H1 (cell line): ENCODE data around the gene GXYLT2. TPM values are rescaled to one million over a fixed set of nuclear protein-coding genes. Genes with fewer than 3 reads are reported as not detected.
A peak's percentile ranks its signal among the peaks of the same experiment; 100 is the strongest.

Source experiments
- CTCF ChIA-PET: fragments of 300-600 bp; sonication (Branson Sonifier 250); formaldehyde crosslinking; loops from one replicate; lab custom pipeline; 2021; ENCODE audit not compliant: partially characterized antibody; lab: Charles Lee
- POLR2A ChIA-PET: fragments of 300-600 bp; sonication (Branson Sonifier 250); formaldehyde crosslinking; loops from one replicate; lab custom pipeline; 2021; ENCODE audit warnings: inconsistent platforms; ENCODE audit not compliant: partially characterized antibody; lab: Charles Lee
- DNase-seq, 2 experiments: peaks; one replicate each; pipeline versions ENCODE4 v3.0.0 to v3.0.0-alpha.2; 2010 to 2022; ENCODE audit warnings: low spot score in 2 of 2, low read depth in 1 of 2, mixed read lengths in 1 of 2
- FAIRE-seq: peaks from 2 replicates; lab custom pipeline; 2011; peaks lifted over from hg19 to GRCh38; lab: Jason Lieb, UNC
- H2AFZ ChIP-seq: 2 replicates; pipeline ENCODE4 v1.8.1; 2012; ENCODE audit warnings: low read length, inconsistent platforms
- H2AK5ac ChIP-seq: 2 replicates; pipeline ENCODE4 v1.6.1; 2013; ENCODE audit warnings: low read depth, low read length
- H2BK120ac ChIP-seq: replicated peaks from 2 replicates; pipeline ENCODE3; 2013; ENCODE audit warnings: low read depth, low read length, inconsistent platforms
- H2BK12ac ChIP-seq: 2 replicates; pipeline ENCODE4 v1.6.1; 2013; ENCODE audit warnings: low read depth, low read length
- H2BK15ac ChIP-seq: 2 replicates; pipeline ENCODE4 v1.6.1; 2013; ENCODE audit warnings: low read length
- H2BK20ac ChIP-seq: 2 replicates; pipeline ENCODE4 v1.6.1; 2013; ENCODE audit warnings: low read length
- H2BK5ac ChIP-seq: 2 replicates; pipeline ENCODE4 v1.6.1; 2013; ENCODE audit warnings: low read depth, low read length
- H3K14ac ChIP-seq: 2 replicates; pipeline ENCODE4 v1.6.1; 2013; ENCODE audit warnings: inconsistent platforms; ENCODE audit not compliant: insufficient read length
- H3K18ac ChIP-seq: 2 replicates; pipeline ENCODE4 v1.6.1; 2013; ENCODE audit warnings: low read length; ENCODE audit errors: extremely low read depth
- H3K23ac ChIP-seq: 2 replicates; pipeline ENCODE4 v1.6.1; 2013; ENCODE audit warnings: inconsistent platforms; ENCODE audit not compliant: insufficient read length
- H3K23me2 ChIP-seq: 2 replicates; pipeline ENCODE4 v1.6.1; 2013; ENCODE audit warnings: low read depth, low read length
- H3K27ac ChIP-seq: 2 replicates; pipeline ENCODE4 v1.6.1; 2011; ENCODE audit warnings: low read depth, low read length, inconsistent platforms
- H3K27me3 ChIP-seq, 4 experiments: replicated peaks in 1 of 4; 1 replicate in 1 of 4; 2 replicates in 3 of 4; pipeline versions ENCODE4 v1.6.1 to v1.8.1; 2011 to 2013; ENCODE audit warnings: low read length in 3 of 4, mild to moderate bottlenecking in 3 of 4, inconsistent platforms in 2 of 4, mixed read lengths in 2 of 4, moderate library complexity in 1 of 4; ENCODE audit not compliant: control insufficient read depth in 3 of 4, insufficient read depth in 3 of 4; ENCODE audit errors: extremely low read depth in 1 of 4
- H3K36me3 ChIP-seq, 4 experiments: 2 replicates each; pipeline versions ENCODE4 v1.6.1 to v1.8.1; 2011 to 2013; ENCODE audit warnings: mild to moderate bottlenecking in 4 of 4, low read length in 3 of 4, moderate library complexity in 2 of 4, control low read depth in 1 of 4, inconsistent platforms in 1 of 4; ENCODE audit not compliant: insufficient read depth in 4 of 4, control insufficient read depth in 2 of 4
- H3K4ac ChIP-seq: replicated peaks from 2 replicates; pipeline ENCODE3; 2013; ENCODE audit warnings: low read length, low read depth, mixed read lengths, inconsistent platforms; ENCODE audit not compliant: insufficient read length
- H3K4me1 ChIP-seq, 4 experiments: replicated peaks in 1 of 4; 1 replicate in 1 of 4; 2 replicates in 3 of 4; pipeline versions ENCODE4 v1.6.1 to v1.8.1; 2011 to 2013; ENCODE audit warnings: low read length in 3 of 4, inconsistent platforms in 2 of 4, mixed read lengths in 1 of 4; ENCODE audit not compliant: insufficient read depth in 4 of 4, control insufficient read depth in 3 of 4
- H3K4me2 ChIP-seq, 2 experiments: 2 replicates each; pipeline versions ENCODE4 v1.6.1 to v1.8.1; 2011 to 2013; ENCODE audit warnings: low read depth in 2 of 2, low read length in 2 of 2, control low read depth in 1 of 2, inconsistent platforms in 1 of 2, mild to moderate bottlenecking in 1 of 2; ENCODE audit not compliant: insufficient read depth in 1 of 2
- H3K4me3 ChIP-seq, 4 experiments: fragments of 200-600, 300-600 bp in 1 of 4; sonication (generic), shearing (Covaris generic), sonication (Bioruptor Twin) in 1 of 4; 2 replicates each; pipeline versions ENCODE4 v1.5.1 to v1.8.1; 2011 to 2016; ENCODE audit warnings: low read length in 4 of 4, low read depth in 3 of 4, control low read depth in 2 of 4, inconsistent platforms in 2 of 4, mild to moderate bottlenecking in 2 of 4, mixed read lengths in 1 of 4, moderate library complexity in 1 of 4; ENCODE audit not compliant: insufficient read depth in 2 of 4; ENCODE audit errors: extremely low read depth in 1 of 4
- H3K56ac ChIP-seq: replicated peaks from 2 replicates; pipeline ENCODE3; 2013; ENCODE audit warnings: low read depth, mild to moderate bottlenecking, mixed read lengths, low read length, inconsistent platforms; ENCODE audit not compliant: insufficient read length
- H3K79me1 ChIP-seq: 2 replicates; pipeline ENCODE4 v1.6.1; 2013; ENCODE audit warnings: low read depth, low read length, control low read depth
- H3K79me2 ChIP-seq, 2 experiments: 2 replicates each; pipeline versions ENCODE4 v1.6.1 to v1.8.1; 2012 to 2013; ENCODE audit warnings: low read length in 2 of 2, mild to moderate bottlenecking in 2 of 2, inconsistent platforms in 1 of 2; ENCODE audit not compliant: insufficient read depth in 2 of 2, control insufficient read depth in 1 of 2
- H3K9ac ChIP-seq, 4 experiments: replicated peaks in 1 of 4; 1 replicate in 1 of 4; 2 replicates in 3 of 4; pipeline versions ENCODE4 v1.6.1 to v1.8.1; 2011 to 2013; ENCODE audit warnings: low read depth in 3 of 4, low read length in 3 of 4, control low read depth in 2 of 4, mild to moderate bottlenecking in 2 of 4, moderate library complexity in 2 of 4, inconsistent platforms in 1 of 4; ENCODE audit errors: extremely low read depth in 1 of 4
- H3K9me3 ChIP-seq, 2 experiments: 2 replicates each; pipeline versions ENCODE4 v1.6.1 to v1.8.1; 2012 to 2013; ENCODE audit warnings: mild to moderate bottlenecking in 2 of 2, moderate library complexity in 2 of 2, control low read depth in 1 of 2, inconsistent platforms in 1 of 2, low read depth in 1 of 2, low read length in 1 of 2, mixed read lengths in 1 of 2; ENCODE audit not compliant: insufficient read depth in 2 of 2
- H4K20me1 ChIP-seq, 2 experiments: replicated peaks in 1 of 2; 2 replicates each; pipeline versions ENCODE3 to v1.8.1; 2011 to 2013; ENCODE audit warnings: inconsistent platforms in 2 of 2, low read length in 2 of 2, mild to moderate bottlenecking in 1 of 2; ENCODE audit not compliant: insufficient read depth in 2 of 2, control insufficient read depth in 1 of 2
- H4K5ac ChIP-seq: 2 replicates; pipeline ENCODE4 v1.6.1; 2013; ENCODE audit warnings: low read length, low read depth, mixed read lengths, inconsistent platforms; ENCODE audit not compliant: insufficient read length
- H4K8ac ChIP-seq: 2 replicates; pipeline ENCODE4 v1.8.0; 2013; ENCODE audit warnings: mild to moderate bottlenecking, moderate library complexity, low read length, inconsistent platforms; ENCODE audit not compliant: insufficient read depth; ENCODE audit errors: extremely low read depth
- H4K91ac ChIP-seq: replicated peaks from 2 replicates; pipeline ENCODE3; 2013; ENCODE audit warnings: low read length, mixed read lengths, inconsistent platforms; ENCODE audit not compliant: insufficient read length
- ASH2L ChIP-seq: fragments of 200-600, 300-600 bp; sonication (generic); IDR thresholded peaks from one replicate; pipeline ENCODE4 v1.7.1; 2017; ENCODE audit warnings: low read length
- BRCA1 ChIP-seq: IDR thresholded peaks from 2 replicates; pipeline ENCODE4 v1.6.1; 2012; ENCODE audit warnings: low read depth, low read length, improper control_type of control experiment
- CBX8 ChIP-seq: fragments of 300-800, 300-1000 bp; sonication (generic); IDR thresholded peaks from 2 replicates; pipeline ENCODE4 v1.7.1; 2016; ENCODE audit warnings: low read depth, low read length, borderline replicate concordance
- CHD2 ChIP-seq: IDR thresholded peaks from 2 replicates; pipeline ENCODE4 v1.6.1; 2012; ENCODE audit warnings: low read length, improper control_type of control experiment
- CTBP2 ChIP-seq: IDR thresholded peaks from 2 replicates; pipeline ENCODE4 v1.7.0; 2011; ENCODE audit warnings: borderline replicate concordance, mild to moderate bottlenecking, moderate library complexity, mixed read lengths, low read length; ENCODE audit not compliant: insufficient read depth, insufficient read length
- HDAC2 ChIP-seq, 2 experiments: fragments of 300-600 bp in 1 of 2; sonication (generic) in 1 of 2; IDR thresholded peaks; 2 replicates each; pipeline ENCODE4 v1.6.1; 2011 to 2012; ENCODE audit warnings: low read depth in 2 of 2, low read length in 2 of 2, mild to moderate bottlenecking in 2 of 2, moderate library complexity in 2 of 2, borderline replicate concordance in 1 of 2, inconsistent platforms in 1 of 2
- KDM5A ChIP-seq: fragments of 200-600 bp; IDR thresholded peaks from 2 replicates; pipeline ENCODE4 v1.7.1; 2012; ENCODE audit warnings: mild to moderate bottlenecking, low read length, inconsistent platforms, mixed read lengths
- RAD21 ChIP-seq, 2 experiments: IDR thresholded peaks in 1 of 2; conservative IDR thresholded peaks in 1 of 2; 2 replicates each; pipeline ENCODE4 v1.6.1; 2011; ENCODE audit warnings: low read depth in 2 of 2, low read length in 2 of 2, improper control_type of control experiment in 1 of 2, inconsistent platforms in 1 of 2, mild to moderate bottlenecking in 1 of 2, moderate library complexity in 1 of 2
- SP4 ChIP-seq: IDR thresholded peaks from 2 replicates; pipeline ENCODE4 v1.6.1; 2012; ENCODE audit warnings: low read length, inconsistent platforms
- TAF7 ChIP-seq: optimal IDR thresholded peaks from 2 replicates; pipeline ENCODE3; 2011; ENCODE audit warnings: low read depth, mild to moderate bottlenecking, inconsistent platforms, low read length, moderate library complexity, borderline replicate concordance
- TEAD4 ChIP-seq: IDR thresholded peaks from 2 replicates; pipeline ENCODE4 v1.6.1; 2012; ENCODE audit warnings: low read depth, low read length, inconsistent platforms, mixed read lengths
- polyA plus RNA-seq, 7 experiments: library from polyadenylated mRNA; depleted of rRNA in 3 of 7; stranded (reverse) in 5 of 7; unstranded in 2 of 7; fragments of >200 nt in 5 of 7; fragments of 200-250 nt in 2 of 7; gene quantifications; 1 replicate in 5 of 7; 2 replicates in 1 of 7; 4 replicates in 1 of 7; pipeline versions ENCODE4 v1.2.1 to v1.2.3, GENCODE V29; 2011 to 2013; ENCODE audit warnings: missing spikeins in 2 of 7, mixed read lengths in 2 of 7
- total RNA-seq: library from RNA; stranded (reverse); fragmentation: NEBNext Ultra II Directional; extraction: Animal tissue kit (Norgen Biotek cat#: 25700); gene quantifications from 2 replicates; pipeline ENCODE4 v1.2.1, GENCODE V29; 2021
- TF ChIP-seq, protein P1 (sequence below): IDR thresholded peaks from 2 replicates; pipeline ENCODE4 v1.6.1; 2012; ENCODE audit warnings: inconsistent platforms

Gene GXYLT2
- total and polyA plus RNA-seq, 2 of the 8 experiments (the other 6 are each of a cell fraction or from before 2014, with no cell fraction given): 1.8 to 5.6 TPM

DNA sequence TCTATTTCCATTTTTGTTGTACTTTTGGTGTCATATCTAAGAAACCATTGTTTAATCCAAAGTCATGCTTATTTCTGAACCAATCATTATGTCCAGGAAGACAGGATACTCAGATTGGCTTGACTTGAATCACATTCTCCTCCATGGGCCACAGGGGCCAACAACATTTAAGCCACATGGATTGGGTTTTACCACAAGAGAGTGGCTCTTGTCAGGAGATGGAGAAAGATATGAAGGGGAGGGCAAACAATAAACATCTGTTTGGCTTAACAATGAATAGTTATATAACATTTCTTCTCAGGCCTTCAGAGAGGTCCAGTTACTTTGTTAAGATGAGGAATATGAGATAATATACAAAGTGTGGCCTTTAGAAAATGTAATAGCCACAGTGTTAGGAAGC, 44.6 kb downstream of the GXYLT2 start:
- DNase-seq (no peak), FAIRE-seq (no peak)
- Histone ChIP-seq H3K9ac (no peak overlapping the region), H3K79me1 (no peaks in the 10 kb centered on the region), H2BK15ac (no peak overlapping the region), H4K8ac (no peak overlapping the region), H2BK20ac (no peak overlapping the region), H3K79me2 (no peaks in the 10 kb centered on the region), H2BK120ac (no peak overlapping the region), H3K36me3 (no peaks in the 10 kb centered on the region), H3K18ac (peak overlapping the region; percentile 15; the same call in 1 of the 2 replicates), H3K23ac (no peak overlapping the region), H3K27ac (no peak overlapping the region), H2BK5ac (no peak overlapping the region), H3K23me2 (no peaks in the 10 kb centered on the region; the same call in 1 of the 2 replicates), H3K27me3 (no peaks in the 10 kb centered on the region), H2BK12ac (no peak overlapping the region), H4K91ac (no peak overlapping the region), H3K4ac (no peak overlapping the region), H3K4me1 (peaks cover 0 to 12% (median 0%) of the 10 kb centered on the region in 4 experiments; a peak in 2 of 7 replicates), H3K14ac (no peak overlapping the region), H3K4me2 (no peak overlapping the region), H4K5ac (no peak overlapping the region), H2AFZ (no peak overlapping the region), H3K4me3 (no peak overlapping the region), H4K20me1 (no peaks in the 10 kb centered on the region), H2AK5ac (no peak overlapping the region), H3K56ac (no peak overlapping the region), H3K9me3 (no peaks in the 10 kb centered on the region; a peak in 1 of 4 replicates)
- POLR2A ChIA-PET: no interaction called here
- CTCF ChIA-PET: no interaction called here
- TF ChIP-seq, protein P1, sequence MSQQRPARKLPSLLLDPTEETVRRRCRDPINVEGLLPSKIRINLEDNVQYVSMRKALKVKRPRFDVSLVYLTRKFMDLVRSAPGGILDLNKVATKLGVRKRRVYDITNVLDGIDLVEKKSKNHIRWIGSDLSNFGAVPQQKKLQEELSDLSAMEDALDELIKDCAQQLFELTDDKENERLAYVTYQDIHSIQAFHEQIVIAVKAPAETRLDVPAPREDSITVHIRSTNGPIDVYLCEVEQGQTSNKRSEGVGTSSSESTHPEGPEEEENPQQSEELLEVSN: no peak
- no peak for TF ChIP-seq TEAD4
- no peak for TF ChIP-seq CTBP2
- TF ChIP-seq RAD21 (IDR thresholded peaks at IDR 0.05 in 1 of 2, conservative IDR thresholded peaks at IDR 0.05 in 1 of 2; ENCODE audit: low read depth in 2 of 2, low read length in 2 of 2): no peak
- no peak for TF ChIP-seq CBX8
- TF ChIP-seq SP4: no peak
- no peak for TF ChIP-seq ASH2L
- no peak for TF ChIP-seq BRCA1
- TF ChIP-seq TAF7: no peak
- TF ChIP-seq KDM5A: no peak
- no peak for TF ChIP-seq CHD2
- no peak for TF ChIP-seq HDAC2 (IDR thresholded peaks at IDR 0.05; ENCODE audit: borderline replicate concordance in 1 of 2, low read depth in 2 of 2, low read length in 2 of 2)
